NCI-H748 (cell line): ENCODE results near the gene GLI3.

ENCODE experiments used
- DNase-seq: peaks from one replicate; lab custom pipeline; 2025; ENCODE audit not compliant: unreplicated experiment; lab: John Stamatoyannopoulos, UW

The GLI3 gene

GRCh38 chr7:42180806-42181205 lies 56.2 kb downstream of the GLI3 start:
- no peak for DNase-seq

- DNase-seq = no peak
Measured at GRCh38 chr7:42176724-42177101, 60.3 kb downstream of the GLI3 start.

- no peak for DNase-seq
Measured at GRCh38 chr7:42175834-42176723, 60.9 kb downstream of the GLI3 start.

GRCh38 chr7:42174391-42174912 lies 62.6 kb downstream of the GLI3 start:
- DNase-seq = no peak

- no peak for DNase-seq
Measured at GRCh38 chr7:42170724-42171123, 66.3 kb downstream of the GLI3 start.

- DNase-seq = no peak
Measured at GRCh38 chr7:42168512-42168911, 68.5 kb downstream of the GLI3 start.

- no peak for DNase-seq
Measured at GRCh38 chr7:42167631-42168236, 69.3 kb downstream of the GLI3 start.

- DNase-seq = no peak
Measured at GRCh38 chr7:42167206-42167605, 69.8 kb downstream of the GLI3 start.

- DNase-seq = no peak
Measured at GRCh38 chr7:42164881-42165428, 72.1 kb downstream of the GLI3 start.

- DNase-seq = no peak
Measured at GRCh38 chr7:42162560-42163325, 74.3 kb downstream of the GLI3 start.

- DNase-seq = no peak
Measured at GRCh38 chr7:42161719-42162118, 75.3 kb downstream of the GLI3 start.

- no peak for DNase-seq
Measured at GRCh38 chr7:42161110-42161509, 75.9 kb downstream of the GLI3 start.

- no peak for DNase-seq
Measured at GRCh38 chr7:42159130-42159529, 77.9 kb downstream of the GLI3 start.

- no peak for DNase-seq
Measured at GRCh38 chr7:42156967-42157721, 79.9 kb downstream of the GLI3 start.

- no peak for DNase-seq
Measured at GRCh38 chr7:42156291-42156865, 80.6 kb downstream of the GLI3 start.

GRCh38 chr7:42155584-42156290 lies 81.3 kb downstream of the GLI3 start:
- DNase-seq = no peak

- no peak for DNase-seq
Measured at GRCh38 chr7:42154173-42154572, 82.8 kb downstream of the GLI3 start.

- no peak for DNase-seq
Measured at GRCh38 chr7:42152329-42153205, 84.4 kb downstream of the GLI3 start.

GRCh38 chr7:42151309-42151708 lies 85.7 kb downstream of the GLI3 start:
- no peak for DNase-seq
